Activated CD4-positive, alpha-beta T cell treated with anti-CD3 and anti-CD28 coated beads, Interleukin-2, amount 10 ng/mL, durations not matched to agents 7 days and 5 days (primary cell): ENCODE results near the gene NOPCHAP1. TPM values are rescaled to one million over a fixed set of nuclear protein-coding genes. Genes with fewer than 3 reads are reported as not detected.
"Not testable (repeated sequence)": the region's sequence is repeated elsewhere in the genome, so short reads cannot be mapped to it uniquely, and the experiment has no call there.

ENCODE experiments used
- CTCF ChIA-PET: fragments of 350-600 bp; sonication (Branson Sonifier 250); formaldehyde crosslinking; loops from one replicate; lab custom pipeline; 2021; ENCODE audit warnings: antibody characterized with exemption; lab: Charles Lee
- POLR2A ChIA-PET: fragments of 350-600 bp; sonication (Branson Sonifier 250); formaldehyde crosslinking; loops from one replicate; lab custom pipeline; 2021; ENCODE audit warnings: antibody characterized with exemption; lab: Charles Lee
- DNase-seq: peaks from one replicate; pipeline ENCODE4 v3.0.0-alpha.2; 2020
- H3K27ac Mint-ChIP-seq: one replicate; pipeline ENCODE4 v1.8.0; 2021; ENCODE audit warnings: mild to moderate bottlenecking, moderate library complexity, mixed read lengths
- H3K27me3 Mint-ChIP-seq: one replicate; pipeline ENCODE4 v1.8.0; 2021; ENCODE audit warnings: mixed read lengths
- H3K36me3 Mint-ChIP-seq: one replicate; pipeline ENCODE4 v1.8.0; 2021; ENCODE audit warnings: low read depth, mixed read lengths
- H3K4me1 Mint-ChIP-seq: one replicate; pipeline ENCODE4 v1.8.0; 2021; ENCODE audit warnings: mixed read lengths
- H3K4me3 Mint-ChIP-seq: one replicate; pipeline ENCODE4 v1.8.0; 2021; ENCODE audit warnings: mild to moderate bottlenecking, moderate library complexity, mixed read lengths
- H3K9me3 Mint-ChIP-seq: one replicate; pipeline ENCODE4 v1.8.0; 2021; ENCODE audit warnings: mixed read lengths
- total RNA-seq, 2 experiments: library from RNA; stranded (reverse); gene quantifications; one replicate each; pipeline ENCODE4 v1.2.3, GENCODE V29; 2021

The NOPCHAP1 gene, protein sequence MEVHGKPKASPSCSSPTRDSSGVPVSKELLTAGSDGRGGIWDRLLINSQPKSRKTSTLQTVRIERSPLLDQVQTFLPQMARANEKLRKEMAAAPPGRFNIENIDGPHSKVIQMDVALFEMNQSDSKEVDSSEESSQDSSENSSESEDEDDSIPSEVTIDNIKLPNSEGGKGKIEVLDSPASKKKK
- 10 to 100 TPM; 12.7 to 14.6 TPM for total RNA-seq

DNA sequence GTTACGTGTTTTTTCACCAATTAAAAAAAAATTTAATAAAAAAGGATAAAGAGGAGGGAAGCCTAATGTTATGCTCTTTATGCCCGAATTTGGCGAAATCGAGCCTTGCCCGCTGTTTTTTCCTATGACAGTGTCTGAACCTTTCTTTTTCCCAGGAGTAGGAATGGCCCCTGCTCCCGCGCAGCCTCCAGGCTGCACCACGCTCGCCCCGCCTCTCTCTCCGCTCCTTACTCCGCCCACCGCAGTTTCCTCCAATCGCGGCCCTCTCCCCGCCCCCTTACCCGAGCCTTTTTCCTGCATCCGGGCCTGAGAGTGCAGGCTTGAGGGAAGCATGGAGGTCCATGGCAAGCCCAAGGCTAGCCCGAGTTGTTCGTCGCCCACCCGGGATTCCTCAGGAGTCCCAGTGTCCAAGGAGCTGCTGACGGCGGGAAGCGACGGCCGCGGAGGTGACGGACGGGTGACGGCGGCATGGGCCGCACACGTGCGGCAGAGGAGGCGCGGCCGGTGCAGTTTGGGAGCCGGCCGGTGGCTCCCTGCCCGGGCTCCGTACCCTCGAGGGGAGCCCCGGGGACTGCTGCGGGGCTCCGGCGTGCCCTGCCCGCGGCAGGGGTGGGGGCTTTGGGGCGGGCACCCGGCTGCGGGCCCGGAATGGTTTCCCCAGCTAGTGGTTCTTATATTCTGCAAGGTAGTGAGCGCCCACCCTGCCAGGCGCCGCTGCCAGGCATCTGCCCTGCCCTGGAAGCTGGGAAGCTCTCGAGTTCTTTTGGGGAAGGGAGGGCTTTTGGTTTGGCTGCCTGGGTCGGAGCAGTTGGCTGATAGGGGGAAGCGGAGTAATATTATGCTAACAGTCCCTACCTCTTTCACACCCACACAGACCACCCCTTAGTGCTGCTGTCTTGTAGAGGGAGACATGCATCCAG lies at the start of gene NOPCHAP1:
Gene NOPCHAP1 (plus strand): TSS at position 295 of the 920 bp plus-strand sequence. CDS start 37 bp downstream, at position 332.
- peak; percentile 89 for DNase-seq
- Mint-ChIP-seq H3K27ac (peak within 1 kb of the TSS; percentile 77), H3K4me1 (peaks cover 33% of the 10 kb centered on the region), H3K27me3 (peaks cover 7% of the 10 kb centered on the region), H3K36me3 (peaks cover 34% of the 10 kb centered on the region), H3K9me3 (peaks cover 4% of the 10 kb centered on the region), H3K4me3 (peak within 1 kb of the TSS; percentile 84)
- POLR2A ChIA-PET: no interaction called here
- CTCF ChIA-PET: interaction anchor here (0.7 to 1.3 kb wide), 2 partner anchors 10 to 11 kb away, joined by 3 read pairs; no protein-coding TSS in a partner anchor

DNA sequence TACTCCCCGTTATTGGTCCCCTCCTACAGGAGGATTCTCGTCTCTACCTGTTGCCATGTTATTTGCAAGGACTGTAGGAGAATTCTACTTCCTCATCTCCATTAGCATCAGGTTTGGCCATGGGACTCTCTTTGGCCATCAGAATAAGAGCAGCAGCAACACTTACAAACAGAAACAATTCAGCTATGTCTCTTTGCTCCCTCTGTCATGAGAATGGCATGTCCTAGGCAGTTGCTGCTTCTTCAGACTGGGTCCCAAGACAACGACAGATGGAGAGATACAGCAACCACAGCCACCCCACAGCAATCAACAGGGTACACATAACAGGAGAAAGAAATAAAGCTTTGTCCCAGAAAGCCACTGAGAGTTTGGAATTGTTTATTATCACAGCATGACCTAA lies 47.7 kb upstream of the NOPCHAP1 start:
- Mint-ChIP-seq H3K27me3 (peaks cover 11% of the 10 kb centered on the region), H3K4me1 (no peaks in the 10 kb centered on the region), H3K4me3 (no peak overlapping the region), H3K27ac (no peak overlapping the region), H3K9me3 (peaks cover 5% of the 10 kb centered on the region), H3K36me3 (no peaks in the 10 kb centered on the region)
- CTCF ChIA-PET: interaction anchor here (0.6 to 1.5 kb wide), 3 partner anchors 8 to 418 kb away, joined by 3 read pairs; no protein-coding TSS in a partner anchor
- POLR2A ChIA-PET: no interaction called here
- no peak for DNase-seq

DNA sequence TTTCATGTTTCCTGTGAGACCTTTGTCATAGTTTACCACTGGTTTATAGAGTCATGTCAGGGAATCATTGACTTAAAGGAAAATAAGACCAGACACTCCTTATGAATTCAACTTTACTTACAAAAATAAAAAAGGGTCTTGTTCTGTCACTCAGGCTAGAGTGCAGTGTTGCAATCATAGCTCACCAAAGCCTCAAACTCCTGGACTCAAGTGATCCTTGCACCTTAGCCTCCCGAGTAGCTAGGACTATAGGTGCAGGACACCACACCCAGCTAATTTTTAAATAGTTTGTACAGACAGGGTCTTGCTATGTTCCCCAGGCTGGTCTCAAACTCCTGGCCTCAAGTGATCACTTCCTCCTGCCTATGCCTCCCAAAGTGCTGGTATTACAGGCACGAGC lies 47.0 kb upstream of the NOPCHAP1 start:
- Mint-ChIP-seq H3K9me3 (peaks cover 6% of the 10 kb centered on the region), H3K27ac (no peak overlapping the region), H3K27me3 (peaks cover 8% of the 10 kb centered on the region), H3K4me3 (no peak overlapping the region), H3K36me3 (no peaks in the 10 kb centered on the region), H3K4me1 (no peaks in the 10 kb centered on the region)
- CTCF ChIA-PET: interaction anchor here (1.1 to 1.5 kb wide), 2 partner anchors 9 to 10 kb away, joined by 3 read pairs; no protein-coding TSS in a partner anchor
- DNase-seq: no peak
- POLR2A ChIA-PET: no interaction called here

DNA sequence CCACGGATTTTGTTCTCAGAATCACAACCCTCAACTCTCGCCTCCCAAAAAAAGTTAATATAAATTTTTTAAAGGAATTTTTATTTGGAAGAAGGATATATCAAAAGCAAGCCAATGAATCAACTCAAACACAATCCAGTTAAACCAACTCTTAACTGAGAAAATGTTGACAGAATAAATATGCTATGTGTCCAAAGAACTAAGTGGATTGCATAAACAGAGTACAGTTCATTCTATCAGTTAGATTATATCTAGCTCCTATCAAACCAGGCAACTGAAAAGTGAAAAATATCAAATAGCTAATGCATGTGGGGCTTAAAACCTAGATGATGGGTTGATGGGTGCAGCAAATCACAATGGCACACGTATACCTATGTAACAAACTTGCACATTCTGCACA lies 44.7 kb upstream of the NOPCHAP1 start:
- ChIA-PET POLR2A (no interaction called here), CTCF (no interaction called here)
- peaks cover 8% of the 10 kb centered on the region for H3K27me3 Mint-ChIP-seq
- peaks cover 3% of the 10 kb centered on the region for H3K9me3 Mint-ChIP-seq
- no peaks in the 10 kb centered on the region for H3K4me1 Mint-ChIP-seq
- H3K36me3 Mint-ChIP-seq: no peaks in the 10 kb centered on the region
- DNase-seq: no peak
- H3K27ac Mint-ChIP-seq: no peak overlapping the region
- H3K4me3 Mint-ChIP-seq: no peak overlapping the region

DNA sequence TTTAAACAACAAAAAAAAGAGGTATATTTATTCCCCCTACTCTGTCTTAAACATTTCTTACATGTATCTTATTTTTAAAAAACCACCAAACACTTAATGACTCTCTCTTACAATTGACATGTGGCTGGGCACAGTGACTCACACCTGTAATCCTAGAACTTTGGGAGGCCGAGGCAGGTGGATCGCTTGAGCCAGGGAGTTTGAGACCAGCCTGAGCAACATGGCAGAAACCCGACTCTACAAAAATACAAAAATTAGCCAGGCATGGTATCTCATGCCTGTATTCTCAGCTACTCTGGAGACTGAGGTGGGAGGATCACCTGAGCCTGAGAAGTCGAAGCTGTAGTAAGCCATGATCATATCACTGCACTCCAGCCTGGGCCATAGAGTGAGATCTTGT lies 44.0 kb upstream of the NOPCHAP1 start:
- DNase-seq: no peak
- peaks cover 3% of the 10 kb centered on the region for H3K9me3 Mint-ChIP-seq
- no peak overlapping the region for H3K4me3 Mint-ChIP-seq
- ChIA-PET CTCF (no interaction called here), POLR2A (no interaction called here)
- no peak overlapping the region for H3K27ac Mint-ChIP-seq
- no peaks in the 10 kb centered on the region for H3K4me1 Mint-ChIP-seq
- H3K27me3 Mint-ChIP-seq: peaks cover 8% of the 10 kb centered on the region
- no peaks in the 10 kb centered on the region for H3K36me3 Mint-ChIP-seq

DNA sequence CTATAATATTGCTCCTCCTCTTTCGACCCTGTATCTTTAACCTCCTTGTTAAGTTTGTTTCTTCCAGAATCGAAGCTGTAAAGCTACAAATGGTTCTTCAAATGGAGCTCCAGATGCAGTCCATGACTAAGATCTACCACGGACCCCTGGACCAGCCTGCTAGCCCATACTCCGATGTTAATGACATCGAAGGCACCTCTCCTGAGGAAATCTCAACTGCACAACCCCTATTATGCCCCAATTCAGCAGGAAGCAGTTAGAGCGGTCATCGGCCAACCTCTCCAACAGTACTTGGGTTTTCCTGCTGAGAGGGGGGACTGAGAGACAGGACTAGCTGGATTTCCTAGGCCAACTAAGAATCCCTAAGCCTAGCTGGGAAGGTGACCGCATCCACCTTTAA lies 42.7 kb upstream of the NOPCHAP1 start:
- DNase-seq, H3K4me1 Mint-ChIP-seq, H3K27ac Mint-ChIP-seq, CTCF ChIA-PET, H3K9me3 Mint-ChIP-seq, H3K36me3 Mint-ChIP-seq, H3K27me3 Mint-ChIP-seq, POLR2A ChIA-PET, H3K4me3 Mint-ChIP-seq: not testable (repeated sequence)

DNA sequence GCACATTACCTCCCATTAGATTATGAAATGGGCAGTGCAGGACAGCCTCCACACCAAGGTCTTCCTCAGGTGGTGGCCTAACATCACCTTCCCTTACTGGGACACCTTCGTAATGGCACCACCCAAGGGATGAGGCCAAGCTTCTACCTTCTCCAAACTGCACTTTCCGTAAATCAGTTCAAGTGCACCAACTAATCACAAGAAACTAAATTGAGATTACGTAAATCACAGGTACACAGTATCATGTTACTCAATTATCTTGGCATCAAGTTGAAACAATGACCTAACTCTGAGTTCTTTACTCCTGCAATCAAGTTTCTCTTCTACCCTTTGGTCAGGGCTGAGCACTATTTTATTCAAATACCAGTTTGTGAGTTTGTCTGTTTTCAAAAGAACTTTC lies 41.9 kb upstream of the NOPCHAP1 start:
- POLR2A ChIA-PET: no interaction called here
- Mint-ChIP-seq H3K4me1 (no peaks in the 10 kb centered on the region), H3K27ac (no peak overlapping the region), H3K36me3 (no peaks in the 10 kb centered on the region), H3K9me3 (peaks cover 3% of the 10 kb centered on the region), H3K27me3 (peaks cover 4% of the 10 kb centered on the region), H3K4me3 (no peak overlapping the region)
- CTCF ChIA-PET: no interaction called here
- no peak for DNase-seq

DNA sequence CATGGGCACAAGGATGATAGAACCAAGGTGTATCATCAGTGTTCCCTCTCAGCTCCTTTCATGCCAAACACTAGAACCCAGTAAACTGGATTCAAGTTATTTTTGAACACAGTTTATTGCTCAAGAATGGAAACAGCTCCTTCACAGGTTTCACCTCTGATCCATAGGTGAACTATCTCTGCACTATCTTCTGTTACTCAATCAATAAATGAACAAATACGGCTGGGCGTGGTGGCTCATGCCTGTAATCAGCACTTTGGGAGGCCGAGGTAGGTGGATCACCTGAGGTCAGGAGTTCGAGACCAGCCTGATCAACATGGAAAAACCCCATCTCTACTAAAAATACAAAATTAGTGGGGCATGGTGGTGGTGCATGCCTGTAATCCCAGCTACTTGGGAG lies 37.4 kb upstream of the NOPCHAP1 start:
- POLR2A ChIA-PET, H3K27ac Mint-ChIP-seq: not testable (repeated sequence)
- CTCF ChIA-PET: interaction anchor here (1.2 kb wide), 1 partner anchor 10 kb away, joined by 3 read pairs; no protein-coding TSS in a partner anchor

DNA sequence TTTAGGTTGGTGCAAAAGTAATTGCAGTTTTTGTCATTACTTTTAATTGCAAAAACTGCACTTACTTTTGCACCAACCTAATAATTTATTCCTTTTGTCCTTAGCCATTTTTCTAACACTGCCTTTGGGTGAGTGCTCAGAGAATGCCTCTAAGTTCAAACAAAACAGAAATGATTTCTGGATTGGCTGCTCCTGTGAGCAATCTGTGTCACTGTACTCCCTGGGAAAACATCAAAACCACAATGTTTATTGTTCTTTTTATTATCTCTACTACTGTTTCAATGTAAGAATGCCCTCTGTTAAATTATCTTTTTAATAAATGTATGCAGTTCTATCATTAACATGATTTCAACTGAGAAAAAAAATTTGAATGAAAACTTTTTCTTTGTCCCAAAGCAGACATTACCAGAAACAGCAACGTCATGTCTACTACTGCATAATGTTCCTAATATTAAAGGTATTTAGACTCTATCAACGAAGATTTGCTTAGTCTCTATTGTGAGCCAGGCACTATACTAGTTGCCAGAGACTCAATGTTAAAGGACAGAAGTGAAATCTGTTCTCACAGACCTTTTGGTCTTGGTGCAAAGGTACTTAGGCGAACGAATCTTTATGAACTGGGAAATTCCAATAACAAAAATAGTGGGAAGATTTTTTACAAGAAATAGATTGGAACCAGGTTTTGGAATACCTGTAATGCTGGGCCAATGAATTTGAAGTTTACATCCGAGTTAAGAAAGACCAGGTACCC lies 34.2 kb upstream of the NOPCHAP1 start:
- Mint-ChIP-seq H3K4me1 (peaks cover 1% of the 10 kb centered on the region), H3K27me3 (peaks cover 44% of the 10 kb centered on the region), H3K27ac (no peak overlapping the region), H3K4me3 (no peak overlapping the region), H3K9me3 (no peaks in the 10 kb centered on the region), H3K36me3 (no peaks in the 10 kb centered on the region)
- DNase-seq: no peak
- ChIA-PET CTCF (no interaction called here), POLR2A (no interaction called here)

More for the DNA sequence above, 37.4 kb upstream of the NOPCHAP1 start:
- H3K9me3 Mint-ChIP-seq, H3K4me3 Mint-ChIP-seq, H3K36me3 Mint-ChIP-seq, DNase-seq, H3K4me1 Mint-ChIP-seq: not testable (repeated sequence)
- H3K27me3 Mint-ChIP-seq: peaks cover 20% of the 10 kb centered on the region

DNA sequence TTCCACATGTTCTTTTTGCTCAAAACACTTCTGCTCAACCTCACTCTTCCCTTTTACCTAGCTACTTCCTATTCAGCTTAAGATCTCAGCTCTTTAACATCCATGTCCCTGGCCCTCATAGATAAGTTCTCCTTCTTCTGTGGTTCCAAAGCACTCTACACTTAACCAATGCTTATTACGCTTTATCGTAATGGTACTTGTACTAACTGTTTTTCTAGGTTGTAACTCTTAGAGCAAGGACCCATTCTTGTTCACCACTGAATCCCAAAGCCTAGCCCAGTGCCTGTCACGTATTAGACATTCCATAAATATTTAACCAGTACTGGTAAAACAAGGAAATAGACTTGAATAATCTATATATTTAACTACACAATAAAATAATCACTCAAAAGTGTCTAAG lies 33.3 kb upstream of the NOPCHAP1 start:
- CTCF ChIA-PET: no interaction called here
- no peaks in the 10 kb centered on the region for H3K9me3 Mint-ChIP-seq
- no peaks in the 10 kb centered on the region for H3K36me3 Mint-ChIP-seq
- H3K27me3 Mint-ChIP-seq: peaks cover 50% of the 10 kb centered on the region
- POLR2A ChIA-PET: no interaction called here
- DNase-seq: no peak
- H3K4me3 Mint-ChIP-seq: no peak overlapping the region
- H3K27ac Mint-ChIP-seq: no peak overlapping the region
- H3K4me1 Mint-ChIP-seq: peaks cover 8% of the 10 kb centered on the region

DNA sequence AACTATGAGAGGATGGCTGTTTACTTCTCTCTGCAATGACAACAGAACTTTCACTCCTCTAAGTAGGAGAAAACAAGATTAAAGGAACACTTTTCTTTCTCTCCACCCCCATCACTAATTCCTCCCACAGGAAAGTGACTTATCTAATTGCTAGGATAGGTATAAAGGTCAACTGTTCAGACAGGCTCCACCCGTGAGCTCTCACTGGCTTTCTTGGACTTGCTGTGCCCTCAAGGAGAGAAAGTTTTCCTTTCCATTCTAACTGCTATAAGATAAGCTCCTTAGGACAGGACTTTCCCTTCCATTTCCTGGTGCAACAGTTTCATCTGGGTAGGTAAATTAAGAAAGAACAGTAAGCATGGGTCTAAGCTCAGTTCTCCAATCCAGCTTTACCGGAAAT lies 32.8 kb upstream of the NOPCHAP1 start:
- no peak overlapping the region for H3K4me3 Mint-ChIP-seq
- ChIA-PET POLR2A (no interaction called here), CTCF (no interaction called here)
- no peak overlapping the region for H3K27ac Mint-ChIP-seq
- peaks cover 50% of the 10 kb centered on the region for H3K27me3 Mint-ChIP-seq
- no peaks in the 10 kb centered on the region for H3K9me3 Mint-ChIP-seq
- H3K4me1 Mint-ChIP-seq: peaks cover 8% of the 10 kb centered on the region
- DNase-seq: no peak
- H3K36me3 Mint-ChIP-seq: no peaks in the 10 kb centered on the region

DNA sequence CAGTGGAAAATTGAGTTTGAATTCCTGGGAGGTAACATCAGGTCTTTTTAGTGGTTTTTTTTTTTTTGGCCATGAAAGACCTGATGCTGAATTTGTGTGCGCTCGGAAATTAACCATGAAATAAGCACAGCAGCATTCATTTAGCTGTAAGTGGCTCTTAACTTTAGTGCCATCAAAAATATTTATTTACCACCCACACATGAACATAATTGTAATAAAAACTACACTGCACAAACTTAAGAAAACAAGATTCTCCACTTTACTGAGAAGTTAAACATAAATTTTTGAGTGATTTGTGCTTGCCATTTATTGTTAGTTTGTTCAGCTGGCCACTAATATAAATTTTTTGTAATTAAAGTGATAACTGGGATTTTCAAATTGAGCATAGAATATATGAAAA lies 30.4 kb upstream of the NOPCHAP1 start:
- no peak overlapping the region for H3K4me3 Mint-ChIP-seq
- peaks cover 22% of the 10 kb centered on the region for H3K4me1 Mint-ChIP-seq
- H3K9me3 Mint-ChIP-seq: no peaks in the 10 kb centered on the region
- CTCF ChIA-PET: no interaction called here
- peaks cover 63% of the 10 kb centered on the region for H3K27me3 Mint-ChIP-seq
- no peak overlapping the region for H3K27ac Mint-ChIP-seq
- no peak for DNase-seq
- no peaks in the 10 kb centered on the region for H3K36me3 Mint-ChIP-seq
- POLR2A ChIA-PET: no interaction called here
